Endodermal cell (in vitro differentiated cells): ENCODE data around the gene NDFIP1. TPM values are rescaled to one million over a fixed set of nuclear protein-coding genes. Genes with fewer than 3 reads are reported as not detected.

Experiments used
- DNase-seq: peaks from one replicate; pipeline ENCODE4 v3.0.0-alpha.2; 2017
- H3K27ac ChIP-seq: 2 replicates; pipeline ENCODE4 v1.5.1; 2013; ENCODE audit warnings: mild to moderate bottlenecking, low read depth, low read length, moderate library complexity
- H3K27me3 ChIP-seq: 2 replicates; pipeline ENCODE4 v1.6.1; 2013; ENCODE audit warnings: mild to moderate bottlenecking, low read length, moderate library complexity; ENCODE audit not compliant: insufficient read depth, control insufficient read depth, poor library complexity, severe bottlenecking
- H3K36me3 ChIP-seq: 2 replicates; pipeline ENCODE4 v1.7.0; 2013; ENCODE audit warnings: mild to moderate bottlenecking, low read length, moderate library complexity; ENCODE audit not compliant: control insufficient read depth, insufficient read depth
- H3K4me1 ChIP-seq: one replicate; pipeline ENCODE4 v1.7.0; 2013; ENCODE audit warnings: low read length; ENCODE audit not compliant: control insufficient read depth, insufficient read depth
- H3K4me3 ChIP-seq: 2 replicates; pipeline ENCODE4 v1.5.1; 2013; ENCODE audit warnings: mild to moderate bottlenecking, low read length, moderate library complexity
- H3K9ac ChIP-seq: 2 replicates; pipeline ENCODE4 v1.6.1; 2013; ENCODE audit warnings: mild to moderate bottlenecking, low read length, moderate library complexity; ENCODE audit not compliant: poor library complexity, severe bottlenecking; ENCODE audit errors: extremely low read depth
- H3K9me3 ChIP-seq: 2 replicates; pipeline ENCODE4 v1.6.1; 2013; ENCODE audit warnings: mild to moderate bottlenecking, low read length, moderate library complexity; ENCODE audit not compliant: control insufficient read depth
- H3K27ac Mint-ChIP-seq: 2 replicates; pipeline ENCODE4 v1.8.0; 2020; ENCODE audit warnings: mixed read lengths
- H3K27me3 Mint-ChIP-seq: 2 replicates; pipeline ENCODE4 v1.8.0; 2021; ENCODE audit warnings: mild to moderate bottlenecking, mixed read lengths; ENCODE audit not compliant: insufficient read depth
- H3K36me3 Mint-ChIP-seq: 2 replicates; pipeline ENCODE4 v1.8.0; 2020; ENCODE audit warnings: low read depth, mixed read lengths
- H3K4me1 Mint-ChIP-seq: 2 replicates; pipeline ENCODE4 v1.8.0; 2020; ENCODE audit warnings: mixed read lengths
- H3K4me3 Mint-ChIP-seq: 2 replicates; pipeline ENCODE4 v1.8.0; 2020; ENCODE audit warnings: mild to moderate bottlenecking, moderate library complexity, mixed read lengths
- H3K9me3 Mint-ChIP-seq: 2 replicates; pipeline ENCODE4 v1.8.0; 2020; ENCODE audit warnings: mild to moderate bottlenecking, mixed read lengths
- WGBS, 2 experiments: methylation state at CpG; one replicate each; pipeline versions ENCODE4 v1.1.5 to v1.1.7; 2013; ENCODE audit warnings: missing lambda C conversion rate in 2 of 2, mixed read lengths in 1 of 2; ENCODE audit not compliant: insufficient coverage in 1 of 2, insufficient read length in 1 of 2; 5-methylcytosine and 5-hydroxymethylcytosine counted together
- total RNA-seq, 2 donors: library from RNA; stranded (reverse); fragmentation: NEBNext Ultra II Directional in 1 of 2; extraction: Animal tissue kit (Norgen Biotek cat#: 25700) in 1 of 2; gene quantifications; 2 replicates in 1 of 2; 3 replicates in 1 of 2; pipeline ENCODE4 v1.2.1, GENCODE V29; 2021
- TF ChIP-seq, protein P1 (sequence below): fragments of 200-600 bp; sonication (generic); conservative IDR thresholded peaks from 2 replicates; pipeline ENCODE4 v1.5.0; 2021; ENCODE audit warnings: antibody characterized with exemption, mild to moderate bottlenecking

The NDFIP1 gene
- total RNA-seq, 2 donors from 2014 or later: 46.2 to 49.0 TPM

DNA sequence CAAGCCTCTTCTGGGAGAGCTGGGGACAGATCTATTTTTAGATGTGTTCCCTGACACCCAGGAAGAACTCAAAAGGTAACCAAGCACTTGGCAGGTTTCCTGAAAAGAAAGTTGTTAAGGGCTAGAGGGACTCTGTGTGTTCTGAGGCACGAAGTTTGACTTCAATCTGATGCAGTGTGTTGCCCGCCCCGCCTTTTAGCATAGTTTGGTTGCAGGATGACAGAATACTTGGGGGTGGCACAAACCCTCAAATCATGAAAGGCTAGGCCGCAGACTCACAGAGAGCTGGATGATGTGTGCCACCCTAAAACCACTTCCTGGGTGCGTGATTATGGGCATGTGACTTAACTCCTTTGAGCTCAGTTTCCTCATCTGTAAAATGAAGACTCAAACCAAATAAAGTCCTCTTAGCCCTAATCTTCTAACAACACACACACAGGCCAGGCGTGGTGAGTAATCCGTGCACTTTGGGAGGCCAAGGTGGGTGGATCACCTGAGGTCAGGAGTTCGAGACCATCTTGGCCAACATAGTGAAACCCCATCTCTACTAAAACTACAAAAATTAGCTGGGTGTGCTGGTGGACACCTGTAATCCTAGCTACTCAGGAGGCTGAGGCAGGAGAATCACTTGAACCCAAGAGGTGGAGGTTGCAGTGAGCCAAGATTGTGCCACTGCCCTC lies 12.8 kb upstream of the NDFIP1 start:
- no peak overlapping the region for H3K4me3 ChIP-seq
- H3K9me3 Mint-ChIP-seq: no peaks in the 10 kb centered on the region
- H3K36me3 ChIP-seq: no peaks in the 10 kb centered on the region
- peaks cover 36% of the 10 kb centered on the region for H3K4me1 Mint-ChIP-seq
- H3K9me3 ChIP-seq: no peaks in the 10 kb centered on the region
- H3K4me3 Mint-ChIP-seq: no peak overlapping the region
- H3K27me3 Mint-ChIP-seq: no peaks in the 10 kb centered on the region
- peaks cover 3% of the 10 kb centered on the region for H3K4me1 ChIP-seq
- no peaks in the 10 kb centered on the region for H3K36me3 Mint-ChIP-seq
- no peaks in the 10 kb centered on the region for H3K27me3 ChIP-seq
- 91 to 95% methylated on average over 4 to 8 of the region's 8 CpGs for WGBS, 2 experiments
- H3K9ac ChIP-seq: no peak overlapping the region
- DNase-seq: no peak
- no peak overlapping the region for H3K27ac ChIP-seq
- no peak overlapping the region for H3K27ac Mint-ChIP-seq
- TF ChIP-seq, protein P1, sequence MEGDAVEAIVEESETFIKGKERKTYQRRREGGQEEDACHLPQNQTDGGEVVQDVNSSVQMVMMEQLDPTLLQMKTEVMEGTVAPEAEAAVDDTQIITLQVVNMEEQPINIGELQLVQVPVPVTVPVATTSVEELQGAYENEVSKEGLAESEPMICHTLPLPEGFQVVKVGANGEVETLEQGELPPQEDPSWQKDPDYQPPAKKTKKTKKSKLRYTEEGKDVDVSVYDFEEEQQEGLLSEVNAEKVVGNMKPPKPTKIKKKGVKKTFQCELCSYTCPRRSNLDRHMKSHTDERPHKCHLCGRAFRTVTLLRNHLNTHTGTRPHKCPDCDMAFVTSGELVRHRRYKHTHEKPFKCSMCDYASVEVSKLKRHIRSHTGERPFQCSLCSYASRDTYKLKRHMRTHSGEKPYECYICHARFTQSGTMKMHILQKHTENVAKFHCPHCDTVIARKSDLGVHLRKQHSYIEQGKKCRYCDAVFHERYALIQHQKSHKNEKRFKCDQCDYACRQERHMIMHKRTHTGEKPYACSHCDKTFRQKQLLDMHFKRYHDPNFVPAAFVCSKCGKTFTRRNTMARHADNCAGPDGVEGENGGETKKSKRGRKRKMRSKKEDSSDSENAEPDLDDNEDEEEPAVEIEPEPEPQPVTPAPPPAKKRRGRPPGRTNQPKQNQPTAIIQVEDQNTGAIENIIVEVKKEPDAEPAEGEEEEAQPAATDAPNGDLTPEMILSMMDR: no peak

DNA sequence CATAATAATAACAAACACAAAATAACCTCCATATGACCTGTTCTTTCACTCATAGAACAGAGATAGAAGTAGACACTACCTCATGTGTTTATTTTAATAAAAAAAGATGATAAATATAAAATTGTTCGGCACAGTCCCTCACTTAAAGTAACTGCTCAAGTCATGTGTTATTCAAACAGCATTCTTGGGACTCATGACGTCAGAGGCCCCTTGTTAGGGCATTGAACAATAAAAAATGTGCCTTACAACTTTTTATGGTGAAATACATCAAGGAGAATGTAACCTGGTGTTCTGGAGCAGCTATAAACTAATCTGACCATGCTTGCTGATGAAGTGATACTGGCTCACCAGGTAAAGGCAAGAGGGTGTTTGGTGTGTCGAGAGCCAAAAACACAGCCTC lies 12.2 kb upstream of the NDFIP1 start:
- no peak overlapping the region for H3K27ac Mint-ChIP-seq
- TF ChIP-seq, protein P1: no peak
- no peak for DNase-seq
- Histone ChIP-seq H3K9me3 (no peaks in the 10 kb centered on the region), H3K4me3 (no peak overlapping the region), H3K36me3 (no peaks in the 10 kb centered on the region), H3K9ac (no peak overlapping the region), H3K4me1 (peaks cover 3% of the 10 kb centered on the region), H3K27me3 (no peaks in the 10 kb centered on the region), H3K27ac (no peak overlapping the region)
- no peak overlapping the region for H3K4me3 Mint-ChIP-seq
- H3K9me3 Mint-ChIP-seq: no peaks in the 10 kb centered on the region
- H3K36me3 Mint-ChIP-seq: no peaks in the 10 kb centered on the region
- H3K27me3 Mint-ChIP-seq: no peaks in the 10 kb centered on the region
- WGBS, 2 experiments: 91 to 100% methylated on average over 1 to 3 of the region's 3 CpGs
- H3K4me1 Mint-ChIP-seq: peaks cover 37% of the 10 kb centered on the region

DNA sequence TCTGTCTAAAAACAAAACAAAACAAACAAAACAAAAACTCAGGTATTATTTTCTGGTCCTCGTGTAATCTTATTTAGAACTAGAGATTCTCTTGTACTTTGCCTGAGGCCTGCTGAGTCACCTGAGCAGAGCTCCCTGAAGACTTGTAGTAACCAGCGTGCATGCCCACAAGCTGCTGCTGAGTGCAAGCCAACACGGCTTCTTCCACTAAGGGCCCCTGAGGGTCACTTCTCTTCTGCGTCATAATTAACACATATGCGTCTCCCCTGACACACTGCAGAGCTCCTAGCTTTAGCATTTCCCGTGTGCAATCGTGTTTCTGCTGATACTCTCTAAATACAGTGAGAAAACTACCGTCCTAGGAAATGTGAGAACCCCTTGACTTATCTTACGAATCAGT lies 10.9 kb upstream of the NDFIP1 start:
- no peaks in the 10 kb centered on the region for H3K27me3 Mint-ChIP-seq
- H3K9me3 Mint-ChIP-seq: no peaks in the 10 kb centered on the region
- no peak for DNase-seq
- H3K9me3 ChIP-seq: no peaks in the 10 kb centered on the region
- peaks cover 32% of the 10 kb centered on the region for H3K4me1 Mint-ChIP-seq
- no peaks in the 10 kb centered on the region for H3K36me3 ChIP-seq
- no peak overlapping the region for H3K4me3 ChIP-seq
- H3K4me1 ChIP-seq: peaks cover 3% of the 10 kb centered on the region
- H3K27me3 ChIP-seq: no peaks in the 10 kb centered on the region
- TF ChIP-seq, protein P1: no peak
- H3K27ac Mint-ChIP-seq: no peak overlapping the region
- H3K27ac ChIP-seq: no peak overlapping the region
- H3K36me3 Mint-ChIP-seq: no peaks in the 10 kb centered on the region
- H3K4me3 Mint-ChIP-seq: no peak overlapping the region
- H3K9ac ChIP-seq: no peak overlapping the region
- WGBS, 2 experiments: 89 to 91% methylated on average over 9 of the region's 9 CpGs
